PC-3 (cell line): Measurements from ENCODE around the gene ADGRF3. TPM values are rescaled to one million over a fixed set of nuclear protein-coding genes. Genes with fewer than 3 reads are reported as not detected.

Source experiments
- ATAC-seq: fragments of 200-7000 bp; cut with Tn5 transposase; 2 replicates; pipeline ENCODE4 v1.9.1; 2020; ENCODE audit warnings: mild to moderate bottlenecking, moderate library complexity
- BruUV-seq: library from RNA; stranded (reverse); fragments of 400-500 nt; replicated peaks from 2 replicates; lab custom pipeline; 2021; lab: Mats Ljungman, UMichigan
- CTCF ChIA-PET: fragments of 300-600 bp; sonication (Branson Sonifier 250); formaldehyde crosslinking; loops from one replicate; lab custom pipeline; 2022; ENCODE audit warnings: antibody characterized with exemption; lab: Charles Lee
- POLR2A ChIA-PET: fragments of 300-600 bp; sonication (Branson Sonifier 250); formaldehyde crosslinking; loops from one replicate; lab custom pipeline; 2022; ENCODE audit warnings: antibody characterized with exemption; ENCODE audit not compliant: unreplicated experiment; lab: Charles Lee
- DNase-seq: peaks from one replicate; pipeline ENCODE4 v3.0.0-alpha.2; 2015
- H2AFZ ChIP-seq: fragments of 300-600 bp; sonication (generic); 2 replicates; pipeline ENCODE4 v1.6.0; 2016; ENCODE audit warnings: antibody characterized with exemption, low read length
- H3F3A ChIP-seq: fragments of 300-600 bp; sonication (generic); one replicate; pipeline ENCODE4 v1.6.0; 2017; ENCODE audit warnings: antibody characterized with exemption, low read length, control low read depth, mild to moderate bottlenecking; ENCODE audit not compliant: unreplicated experiment
- H3K27ac ChIP-seq: fragments of 300-600 bp; sonication (generic); 2 replicates; pipeline ENCODE4 v1.5.1; 2016; ENCODE audit warnings: mild to moderate bottlenecking, low read length
- H3K27me3 ChIP-seq: fragments of 300-600 bp; sonication (generic); 2 replicates; pipeline ENCODE4 v1.6.1; 2016; ENCODE audit warnings: low read length, mixed read lengths
- H3K36me3 ChIP-seq: fragments of 300-600 bp; sonication (generic); 2 replicates; pipeline ENCODE4 v1.6.1; 2016; ENCODE audit warnings: low read depth, mixed run types, low read length, mixed read lengths
- H3K4me1 ChIP-seq: fragments of 300-600 bp; sonication (generic); 2 replicates; pipeline ENCODE4 v1.5.1; 2016; ENCODE audit warnings: low read length; ENCODE audit not compliant: insufficient read depth
- H3K4me2 ChIP-seq: fragments of 300-600 bp; sonication (generic); 2 replicates; pipeline ENCODE4 v1.6.0; 2016; ENCODE audit warnings: low read length
- H3K4me3 ChIP-seq: fragments of 300-600 bp; sonication (generic); 2 replicates; pipeline ENCODE4 v1.5.1; 2016; ENCODE audit warnings: mild to moderate bottlenecking, low read length, mixed read lengths
- H3K79me2 ChIP-seq: fragments of 300-600 bp; sonication (generic); 2 replicates; pipeline ENCODE4 v1.6.1; 2017; ENCODE audit warnings: low read length, mixed read lengths
- H3K9ac ChIP-seq: fragments of 300-600 bp; sonication (generic); 2 replicates; pipeline ENCODE4 v1.6.0; 2016; ENCODE audit warnings: mild to moderate bottlenecking, low read length
- H3K9me2 ChIP-seq: fragments of 300-600 bp; sonication (generic); replicated peaks from 2 replicates; pipeline ENCODE4 v1.6.1; 2016; ENCODE audit warnings: mixed run types, low read length, mixed read lengths
- H3K9me3 ChIP-seq: fragments of 300-600 bp; sonication (generic); 2 replicates; pipeline ENCODE4 v1.6.1; 2016; ENCODE audit warnings: low read length, mixed read lengths
- H4K20me1 ChIP-seq: fragments of 300-600 bp; sonication (generic); 2 replicates; pipeline ENCODE4 v1.6.1; 2016; ENCODE audit warnings: low read length, mixed read lengths
- CTCF ChIP-seq: fragments of 300-600 bp; sonication (generic); conservative IDR thresholded peaks from 2 replicates; pipeline ENCODE4 v1.5.1; 2017; ENCODE audit warnings: antibody characterized with exemption, low read depth, mild to moderate bottlenecking, low read length
- EZH2 ChIP-seq: fragments of 300-600 bp; sonication (generic); IDR thresholded peaks from one replicate; pipeline ENCODE4 v1.6.1; 2017; ENCODE audit warnings: antibody characterized with exemption, mild to moderate bottlenecking, low read length; ENCODE audit not compliant: unreplicated experiment
- EZH2phosphoT487 ChIP-seq: fragments of 300-600 bp; sonication (generic); IDR thresholded peaks from 2 replicates; pipeline ENCODE4 v1.6.1; 2018; ENCODE audit warnings: mild to moderate bottlenecking, antibody characterized with exemption, low read length, borderline replicate concordance
- intact Hi-C: fragments of 100-400 bp; cut with micrococcal nuclease; formaldehyde crosslinking; loops from 2 replicates; pipeline ENCODE4 v1.9.0; 2023
- total RNA-seq: library from RNA; depleted of rRNA; stranded (reverse); fragments of >200 nt; gene quantifications from 2 replicates; pipeline ENCODE4 v1.2.3, GENCODE V29; 2014

Gene ADGRF3
- total RNA-seq, 1 experiment from 2014 or later = not detected

GRCh38 chr2:26279886-26280285 lies 66.7 kb downstream of the ADGRF3 start:
- BruUV-seq = no TSS peak
- DNase-seq (no peak), ATAC-seq (no peak)
- ChIA-PET POLR2A (interaction anchor here (0.6 kb wide), 1 partner anchor 19 kb away, joined by 3 read pairs; no protein-coding TSS in a partner anchor), CTCF (no interaction called here)
- Histone ChIP-seq H3K4me3 (no peak overlapping the region), H3K9me3 (no peaks in the 10 kb centered on the region), H3K4me2 (no peak overlapping the region), H3K27me3 (no peaks in the 10 kb centered on the region), H3K4me1 (peaks cover 10% of the 10 kb centered on the region), H3K9me2 (no peaks in the 10 kb centered on the region), H3K36me3 (peaks cover 19% of the 10 kb centered on the region; the same call in 1 of the 2 replicates), H3K79me2 (no peaks in the 10 kb centered on the region), H3K9ac (no peak overlapping the region), H3K27ac (no peak overlapping the region), H4K20me1 (no peaks in the 10 kb centered on the region), H3F3A (no peaks in the 10 kb centered on the region), H2AFZ (no peak overlapping the region)
- intact Hi-C loops = no loop called here
- TF ChIP-seq EZH2phosphoT487 = no peak
- no peak for TF ChIP-seq CTCF
- TF ChIP-seq EZH2 = no peak

GRCh38 chr2:26276484-26277227 lies 69.9 kb downstream of the ADGRF3 start:
- Histone ChIP-seq H3K9me2 (no peaks in the 10 kb centered on the region), H3K9me3 (no peaks in the 10 kb centered on the region), H3K27me3 (no peaks in the 10 kb centered on the region), H3K36me3 (peaks cover 10% of the 10 kb centered on the region; the same call in 1 of the 2 replicates), H3K4me1 (no peaks in the 10 kb centered on the region), H3K79me2 (no peaks in the 10 kb centered on the region), H3K4me3 (no peak overlapping the region), H3K4me2 (no peak overlapping the region), H4K20me1 (no peaks in the 10 kb centered on the region), H2AFZ (no peak overlapping the region), H3K9ac (no peak overlapping the region), H3F3A (no peaks in the 10 kb centered on the region), H3K27ac (no peak overlapping the region)
- POLR2A ChIA-PET = no interaction called here
- ATAC-seq (no peak), DNase-seq (no peak)
- no TSS peak for BruUV-seq
- intact Hi-C loops = no loop called here
- TF ChIP-seq EZH2phosphoT487 (no peak), EZH2 (no peak), CTCF (no peak)
- CTCF ChIA-PET = no interaction called here

DNA sequence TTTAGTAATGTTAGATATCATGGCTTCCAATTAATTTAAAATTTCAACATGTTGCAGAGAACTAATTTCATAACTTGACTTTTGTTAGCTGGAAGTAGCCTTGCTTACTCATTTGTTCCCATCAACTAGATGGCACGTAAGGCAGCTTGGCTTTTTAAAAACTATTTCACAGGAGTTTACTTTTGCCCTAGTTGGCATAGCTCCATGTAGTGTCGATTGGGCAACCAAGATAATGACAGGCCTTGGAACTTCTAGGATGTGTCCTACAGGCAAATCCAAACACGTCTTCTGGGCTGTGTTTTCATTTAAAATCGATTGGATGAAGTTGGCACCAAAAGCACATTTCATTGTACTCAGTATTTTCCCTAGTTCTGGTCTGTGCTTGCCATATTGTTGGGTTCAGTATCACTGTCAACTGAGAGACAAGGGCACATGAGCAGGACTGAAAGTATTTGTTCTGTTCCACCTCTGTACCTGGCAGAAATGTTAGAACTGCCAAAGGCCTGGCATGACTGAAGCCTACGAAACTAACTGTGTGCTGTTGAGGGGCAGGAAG lies 72.5 kb downstream of the ADGRF3 start:
- no peaks in the 10 kb centered on the region for H3K4me1 ChIP-seq
- no peaks in the 10 kb centered on the region for H3K9me3 ChIP-seq
- ATAC-seq (no peak), DNase-seq (peak; percentile 7)
- TF ChIP-seq EZH2phosphoT487 (no peak), CTCF (no peak), EZH2 (no peak)
- H3K9ac ChIP-seq = no peak overlapping the region
- no peak overlapping the region for H3K27ac ChIP-seq
- no peaks in the 10 kb centered on the region for H3F3A ChIP-seq
- no peaks in the 10 kb centered on the region for H3K79me2 ChIP-seq
- CTCF ChIA-PET = no interaction called here
- H3K4me2 ChIP-seq = no peak overlapping the region
- POLR2A ChIA-PET = no interaction called here
- no peak overlapping the region for H3K4me3 ChIP-seq
- no peaks in the 10 kb centered on the region for H3K27me3 ChIP-seq
- intact Hi-C loops = no loop called here
- no peaks in the 10 kb centered on the region for H4K20me1 ChIP-seq
- no TSS peak for BruUV-seq
- H2AFZ ChIP-seq = no peak overlapping the region
- no peaks in the 10 kb centered on the region for H3K9me2 ChIP-seq
- H3K36me3 ChIP-seq = 0 out of 2 replicates have a peak, but pooled peaks cover 5% of the 10 kb centered on the region
